Adipocyte (in vitro differentiated cells): Measurements from ENCODE around the gene C1orf105.
A peak's percentile ranks its signal among the peaks of the same experiment; 100 is the strongest.
"Not testable (repeated sequence)": the region's sequence is repeated elsewhere in the genome, so short reads cannot be mapped to it uniquely, and the experiment has no call there.

Experiments used
- DNase-seq: peaks from one replicate; pipeline ENCODE4 v3.0.0-alpha.2; 2015; ENCODE audit warnings: low read depth
- H3K27me3 ChIP-seq: replicated peaks from 2 replicates; pipeline ENCODE4 v1.7.0; 2013; ENCODE audit warnings: mild to moderate bottlenecking, low read length, moderate library complexity; ENCODE audit not compliant: control insufficient read depth, insufficient read depth
- H3K36me3 ChIP-seq: 2 replicates; pipeline ENCODE4 v1.7.0; 2013; ENCODE audit warnings: low read length, mild to moderate bottlenecking, moderate library complexity; ENCODE audit not compliant: control insufficient read depth, insufficient read depth, severe bottlenecking
- H3K4me1 ChIP-seq: 2 replicates; pipeline ENCODE4 v1.7.0; 2013; ENCODE audit warnings: mild to moderate bottlenecking, low read length, moderate library complexity; ENCODE audit not compliant: control insufficient read depth, insufficient read depth
- H3K4me3 ChIP-seq: 2 replicates; pipeline ENCODE4 v1.7.0; 2013; ENCODE audit warnings: mild to moderate bottlenecking, low read length, moderate library complexity
- H3K9ac ChIP-seq: 2 replicates; pipeline ENCODE4 v1.7.0; 2013; ENCODE audit warnings: mild to moderate bottlenecking, low read length, moderate library complexity
- H3K9me3 ChIP-seq: 2 replicates; pipeline ENCODE4 v1.7.0; 2013; ENCODE audit warnings: mild to moderate bottlenecking, low read length, moderate library complexity; ENCODE audit not compliant: control insufficient read depth

Gene C1orf105

GRCh38 chr1:172420385-172420784, at the start of gene C1orf105:
Gene C1orf105, plus strand, starts transcription at chr1:172420685. Its CDS starts 201 bp downstream, at chr1:172420886.
- Histone ChIP-seq H3K27me3 (no peaks in the 10 kb centered on the region), H3K4me1 (no peaks in the 10 kb centered on the region), H3K9me3 (no peaks in the 10 kb centered on the region), H3K4me3 (no peak within 1 kb of the TSS), H3K36me3 (no peaks in the 10 kb centered on the region), H3K9ac (no peak within 1 kb of the TSS)
- DNase-seq: no peak

GRCh38 chr1:172371646-172372045, 48.8 kb upstream of the C1orf105 start:
- H3K27me3 ChIP-seq, H3K9ac ChIP-seq, H3K36me3 ChIP-seq, DNase-seq, H3K4me3 ChIP-seq: not testable (repeated sequence)
- peaks cover 14% of the 10 kb centered on the region for H3K9me3 ChIP-seq
- peaks cover 12% of the 10 kb centered on the region for H3K4me1 ChIP-seq

GRCh38 chr1:172373864-172374263, 46.6 kb upstream of the C1orf105 start:
- Histone ChIP-seq H3K4me3 (no peak overlapping the region), H3K4me1 (peaks cover 12% of the 10 kb centered on the region), H3K9me3 (no peaks in the 10 kb centered on the region), H3K27me3 (no peaks in the 10 kb centered on the region), H3K36me3 (no peaks in the 10 kb centered on the region), H3K9ac (no peak overlapping the region)
- no peak for DNase-seq

GRCh38 chr1:172375211-172375631, 45.3 kb upstream of the C1orf105 start:
- no peaks in the 10 kb centered on the region for H3K9me3 ChIP-seq

GRCh38 chr1:172376431-172376830, 44.1 kb upstream of the C1orf105 start:
- no peaks in the 10 kb centered on the region for H3K36me3 ChIP-seq
- no peaks in the 10 kb centered on the region for H3K9me3 ChIP-seq
- H3K4me3 ChIP-seq: no peak overlapping the region
- no peak for DNase-seq
- no peak overlapping the region for H3K9ac ChIP-seq
- H3K4me1 ChIP-seq: peaks cover 12% of the 10 kb centered on the region
- H3K27me3 ChIP-seq: no peaks in the 10 kb centered on the region

More at GRCh38 chr1:172375211-172375631, 45.3 kb upstream of the C1orf105 start:
- Histone ChIP-seq H3K9ac (no peak overlapping the region), H3K4me3 (no peak overlapping the region), H3K36me3 (no peaks in the 10 kb centered on the region), H3K4me1 (peaks cover 12% of the 10 kb centered on the region), H3K27me3 (no peaks in the 10 kb centered on the region)
- no peak for DNase-seq

GRCh38 chr1:172377565-172377964, 42.9 kb upstream of the C1orf105 start:
- peak; percentile 34 for DNase-seq
- H3K36me3 ChIP-seq: no peaks in the 10 kb centered on the region

GRCh38 chr1:172378109-172378760, 42.2 kb upstream of the C1orf105 start:
- Histone ChIP-seq H3K27me3 (no peaks in the 10 kb centered on the region), H3K4me3 (no peak overlapping the region), H3K9ac (no peak overlapping the region), H3K36me3 (no peaks in the 10 kb centered on the region), H3K9me3 (no peaks in the 10 kb centered on the region), H3K4me1 (peaks cover 16% of the 10 kb centered on the region)
- peak; percentile 77 for DNase-seq

More at GRCh38 chr1:172377565-172377964, 42.9 kb upstream of the C1orf105 start:
- Histone ChIP-seq H3K4me3 (no peak overlapping the region), H3K9me3 (no peaks in the 10 kb centered on the region), H3K4me1 (peaks cover 12% of the 10 kb centered on the region), H3K27me3 (no peaks in the 10 kb centered on the region), H3K9ac (no peak overlapping the region)

GRCh38 chr1:172380441-172381244, 39.8 kb upstream of the C1orf105 start:
- Histone ChIP-seq H3K9ac (no peak overlapping the region), H3K9me3 (no peaks in the 10 kb centered on the region), H3K27me3 (no peaks in the 10 kb centered on the region), H3K36me3 (no peaks in the 10 kb centered on the region), H3K4me1 (peaks cover 14% of the 10 kb centered on the region), H3K4me3 (no peak overlapping the region)
- DNase-seq: no peak

- no peak overlapping the region for H3K4me3 ChIP-seq
- no peak overlapping the region for H3K9ac ChIP-seq
- no peaks in the 10 kb centered on the region for H3K27me3 ChIP-seq
- peak; percentile 64 for DNase-seq
- no peaks in the 10 kb centered on the region for H3K36me3 ChIP-seq
- H3K4me1 ChIP-seq: peaks cover 14% of the 10 kb centered on the region
- H3K9me3 ChIP-seq: no peaks in the 10 kb centered on the region
Measured at GRCh38 chr1:172381946-172382345, 38.5 kb upstream of the C1orf105 start.

GRCh38 chr1:172382406-172382805, 38.1 kb upstream of the C1orf105 start:
- Histone ChIP-seq H3K9ac (no peak overlapping the region), H3K36me3 (no peaks in the 10 kb centered on the region), H3K9me3 (no peaks in the 10 kb centered on the region), H3K27me3 (no peaks in the 10 kb centered on the region), H3K4me1 (peaks cover 14% of the 10 kb centered on the region), H3K4me3 (no peak overlapping the region)
- peak; percentile 60 for DNase-seq

- Histone ChIP-seq H3K27me3 (no peaks in the 10 kb centered on the region), H3K36me3 (no peaks in the 10 kb centered on the region), H3K9ac (no peak overlapping the region), H3K4me1 (peaks cover 14% of the 10 kb centered on the region), H3K4me3 (no peak overlapping the region), H3K9me3 (no peaks in the 10 kb centered on the region)
- DNase-seq: peak; percentile 59
Measured at GRCh38 chr1:172382990-172383389, 37.5 kb upstream of the C1orf105 start.
